HepG2 (cell line): ENCODE data around the gene ZNHIT1. TPM values are rescaled to one million over a fixed set of nuclear protein-coding genes. Genes with fewer than 3 reads are reported as not detected.
A peak's percentile ranks its signal among the peaks of the same experiment; 100 is the strongest.

Experiments
- HDAC1 ChIP-seq: sonication (generic); formaldehyde crosslinking; IDR thresholded peaks from 2 replicates; pipeline ENCODE4 v1.5.1; 2020; ENCODE audit warnings: mild to moderate bottlenecking, missing genetic modification reagents
- HNF4A ChIP-seq: sonication (generic); formaldehyde crosslinking; IDR thresholded peaks from 2 replicates; pipeline ENCODE4 v1.4.0; 2020; ENCODE audit warnings: missing genetic modification reagents
- MEIS2 ChIP-seq: sonication (generic); formaldehyde crosslinking; IDR thresholded peaks from 2 replicates; pipeline ENCODE4 v1.9.0; 2021; ENCODE audit warnings: mild to moderate bottlenecking, missing genetic modification reagents
- MTERF4 ChIP-seq: sonication (generic); formaldehyde crosslinking; IDR thresholded peaks from 2 replicates; pipeline ENCODE4 v1.8.0; 2023; ENCODE audit warnings: mild to moderate bottlenecking, missing genetic modification reagents
- PCBP2 ChIP-seq: fragments of 200-400 bp; formaldehyde crosslinking; optimal IDR thresholded peaks from 2 replicates; pipeline ENCODE3; 2018; ENCODE audit warnings: low read length, low read depth; ENCODE audit not compliant: poor library complexity, severe bottlenecking
- POGZ ChIP-seq: sonication (generic); formaldehyde crosslinking; IDR thresholded peaks from 2 replicates; pipeline ENCODE4 v1.4.0; 2020; ENCODE audit warnings: mild to moderate bottlenecking, missing genetic modification reagents
- TP53 ChIP-seq: sonication (generic); formaldehyde crosslinking; conservative IDR thresholded peaks from 2 replicates; pipeline ENCODE4 v1.4.0; 2020; ENCODE audit warnings: missing genetic modification reagents
- ZHX2 ChIP-seq, 2 experiments: sonication (generic) in 1 of 2; formaldehyde crosslinking in 1 of 2; IDR thresholded peaks; 2 replicates each; pipeline versions ENCODE4 v1.6.1 to v1.9.0; 2014 to 2022; ENCODE audit warnings: antibody characterized with exemption in 1 of 2, borderline replicate concordance in 1 of 2, inconsistent platforms in 1 of 2, low read depth in 1 of 2, missing genetic modification reagents in 1 of 2
- ZMYM4 ChIP-seq: sonication (generic); formaldehyde crosslinking; IDR thresholded peaks from 2 replicates; pipeline ENCODE4 v1.8.1; 2023; ENCODE audit warnings: mild to moderate bottlenecking, missing genetic modification reagents
- ZNF10 ChIP-seq: sonication (generic); formaldehyde crosslinking; IDR thresholded peaks from 2 replicates; pipeline ENCODE4 v1.4.0; 2020; ENCODE audit warnings: mild to moderate bottlenecking, low read depth, missing genetic modification reagents, borderline replicate concordance
- ZNF350 ChIP-seq: sonication (generic); formaldehyde crosslinking; IDR thresholded peaks from 2 replicates; pipeline ENCODE4 v1.4.0; 2020; ENCODE audit warnings: mild to moderate bottlenecking, low read depth, missing genetic modification reagents, borderline replicate concordance
- ZNF609 ChIP-seq: sonication (generic); formaldehyde crosslinking; IDR thresholded peaks from 2 replicates; pipeline ENCODE4 v1.4.0; 2020; ENCODE audit warnings: mild to moderate bottlenecking, missing genetic modification reagents, borderline replicate concordance
- polyA plus RNA-seq, 8 experiments: library from polyadenylated mRNA; depleted of rRNA in 3 of 8; stranded (reverse) in 7 of 8; unstranded in 1 of 8; fragments of >200 nt; fragmentation: Illumina TruSeq in 4 of 8; extraction: Trizol in 4 of 8; gene quantifications; 2 replicates each; pipeline versions ENCODE4 v1.2.1 to v1.2.3, GENCODE V29; 2011 to 2016; ENCODE audit warnings: low read depth in 4 of 8, missing spikeins in 1 of 8, mixed read lengths in 1 of 8; ENCODE audit not compliant: insufficient read depth in 1 of 8
- total RNA-seq, 5 experiments: library from RNA; depleted of rRNA; stranded (reverse); fragments of >200 nt; fragmentation: Illumina TruSeq; extraction: Trizol; gene quantifications; 2 replicates each; pipeline ENCODE4 v1.2.3, GENCODE V29; 2016; ENCODE audit warnings: low read depth in 1 of 5
- TF ChIP-seq, protein P1 (sequence below): IDR thresholded peaks from 2 replicates; pipeline ENCODE4 v1.6.1; 2018; ENCODE audit warnings: missing genetic modification reagents, mild to moderate bottlenecking, missing compliant biosample characterization

ZNHIT1 gene
- total and polyA plus RNA-seq, 2 of the 13 experiments (the other 11 are each of a cell fraction or from before 2014, with no cell fraction given) = 32.5 to 64.5 TPM

DNA sequence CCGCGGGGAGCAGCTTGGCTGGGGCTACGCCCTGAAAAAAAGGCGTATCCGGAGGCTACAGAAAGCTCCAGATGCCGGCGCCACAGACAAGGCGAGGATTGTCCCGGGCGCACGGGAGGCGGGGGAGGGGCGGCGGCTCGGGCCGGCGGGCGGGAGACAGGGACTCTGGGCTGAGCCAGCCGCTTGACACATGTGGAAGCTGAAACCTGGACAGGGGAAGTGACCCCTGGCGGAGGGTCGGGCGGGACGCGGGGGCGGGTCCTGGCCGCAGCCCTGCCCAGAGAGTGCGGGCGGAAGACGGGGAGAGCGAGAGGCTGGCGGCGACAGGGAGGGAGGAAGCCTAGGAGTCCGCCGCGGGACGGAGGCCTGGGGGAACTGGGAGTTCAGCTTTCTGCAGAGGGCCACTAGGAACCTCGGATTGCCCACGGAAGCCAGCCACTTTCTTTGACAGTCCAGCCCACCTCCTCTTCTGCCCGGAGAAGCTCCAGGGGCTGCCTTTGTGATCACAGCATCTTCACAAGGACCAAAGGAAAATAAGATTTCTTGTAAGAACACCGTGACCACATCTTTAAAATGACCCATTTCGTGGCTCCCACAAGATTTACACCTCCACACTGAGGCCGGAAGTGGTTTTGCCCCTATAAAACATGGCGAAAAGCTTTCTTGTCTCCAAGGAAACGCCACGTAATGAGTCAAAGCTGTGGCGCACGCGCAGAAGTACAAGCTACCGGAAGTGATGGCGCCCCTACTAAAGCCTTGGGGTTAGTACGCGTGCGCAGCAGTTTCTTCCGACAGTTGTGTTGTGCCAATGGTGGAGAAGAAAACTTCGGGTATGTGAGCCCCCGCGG, at the start of gene ZNHIT1, which contains the start of gene PLOD3 (continued):
- peak; percentile 24; the same call in 1 of the 2 replicates for TF ChIP-seq ZNF609 (CRISPR knock-in tag)
- TF ChIP-seq HNF4A (CRISPR knock-in tag) = peak; percentile 47
- TF ChIP-seq POGZ (CRISPR knock-in tag) = no peak; the same call in 1 of the 2 replicates
- peak; percentile 45; the same call in 1 of the 2 replicates for TF ChIP-seq ZNF350 (CRISPR knock-in tag)
- TF ChIP-seq MEIS2 (CRISPR knock-in tag) = peak; percentile 68; the same call in 1 of the 2 replicates
- TF ChIP-seq, protein P1, sequence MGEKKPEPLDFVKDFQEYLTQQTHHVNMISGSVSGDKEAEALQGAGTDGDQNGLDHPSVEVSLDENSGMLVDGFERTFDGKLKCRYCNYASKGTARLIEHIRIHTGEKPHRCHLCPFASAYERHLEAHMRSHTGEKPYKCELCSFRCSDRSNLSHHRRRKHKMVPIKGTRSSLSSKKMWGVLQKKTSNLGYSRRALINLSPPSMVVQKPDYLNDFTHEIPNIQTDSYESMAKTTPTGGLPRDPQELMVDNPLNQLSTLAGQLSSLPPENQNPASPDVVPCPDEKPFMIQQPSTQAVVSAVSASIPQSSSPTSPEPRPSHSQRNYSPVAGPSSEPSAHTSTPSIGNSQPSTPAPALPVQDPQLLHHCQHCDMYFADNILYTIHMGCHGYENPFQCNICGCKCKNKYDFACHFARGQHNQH = no peak
- TF ChIP-seq ZMYM4 = peak; percentile 77
- TF ChIP-seq ZNF10 = no peak
- TF ChIP-seq PCBP2 = no peak
- TF ChIP-seq TP53 (CRISPR knock-in tag) = no peak
- TF ChIP-seq MTERF4 (CRISPR knock-in tag) = no peak
- peak; percentile 81; the same call in 1 of the 2 replicates for TF ChIP-seq ZHX2 (IDR thresholded peaks at IDR 0.05; ENCODE audit: low read depth)
- TF ChIP-seq ZHX2 (CRISPR knock-in tag; IDR thresholded peaks at IDR 0.05; ENCODE audit: borderline replicate concordance) = no peak; the same call in 1 of the 2 replicates
- peak; percentile 35 for TF ChIP-seq HDAC1 (CRISPR knock-in tag)
